RWPE1 (cell line): ENCODE data around the gene TRPM3.

Experiments used
- CTCF ChIA-PET: fragments of 350-600 bp; sonication (Branson Sonifier 250); formaldehyde crosslinking; extraction: SDS; loops from one replicate; lab custom pipeline; 2021; lab: Yijun Ruan, JAX
- POLR2A ChIA-PET: fragments of 400-600 bp; formaldehyde crosslinking; extraction: SDS; loops from one replicate; lab custom pipeline; 2020; ENCODE audit warnings: antibody characterized with exemption; ENCODE audit not compliant: low non-redundant PET; lab: Yijun Ruan, JAX
- DNase-seq: peaks from one replicate; pipeline ENCODE4 v3.0.0; 2012; ENCODE audit warnings: low spot score
- H3K27ac ChIP-seq: fragments of 450-650 bp; 2 replicates; pipeline ENCODE4 v1.5.1; 2017
- TF ChIP-seq, protein P1 (sequence below): fragments of 450-650 bp; conservative IDR thresholded peaks from 2 replicates; pipeline ENCODE4 v1.5.1; 2017; ENCODE audit warnings: low read depth, mild to moderate bottlenecking

The TRPM3 gene

DNA sequence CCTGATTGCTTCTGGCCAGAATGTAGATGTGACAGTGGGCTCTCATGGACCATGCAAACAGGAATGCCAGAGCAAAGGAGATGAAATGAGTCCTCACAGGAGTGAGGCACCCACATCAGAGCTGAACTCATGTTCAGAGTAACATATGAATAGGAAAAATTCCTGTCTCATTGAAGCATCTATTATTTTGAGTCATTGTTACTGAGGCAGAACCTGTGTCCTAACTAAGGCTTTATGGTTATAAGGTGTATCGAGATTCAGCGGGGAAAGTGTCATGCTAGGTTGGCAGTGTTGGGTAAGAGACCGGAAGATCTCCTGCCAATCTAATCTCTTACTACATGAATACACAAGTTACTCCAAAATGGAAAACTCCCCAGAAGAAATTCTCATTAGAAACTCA lies 304.1 kb downstream of the TRPM3 start:
- ChIA-PET CTCF (no interaction called here), POLR2A (no interaction called here)
- TF ChIP-seq, protein P1, sequence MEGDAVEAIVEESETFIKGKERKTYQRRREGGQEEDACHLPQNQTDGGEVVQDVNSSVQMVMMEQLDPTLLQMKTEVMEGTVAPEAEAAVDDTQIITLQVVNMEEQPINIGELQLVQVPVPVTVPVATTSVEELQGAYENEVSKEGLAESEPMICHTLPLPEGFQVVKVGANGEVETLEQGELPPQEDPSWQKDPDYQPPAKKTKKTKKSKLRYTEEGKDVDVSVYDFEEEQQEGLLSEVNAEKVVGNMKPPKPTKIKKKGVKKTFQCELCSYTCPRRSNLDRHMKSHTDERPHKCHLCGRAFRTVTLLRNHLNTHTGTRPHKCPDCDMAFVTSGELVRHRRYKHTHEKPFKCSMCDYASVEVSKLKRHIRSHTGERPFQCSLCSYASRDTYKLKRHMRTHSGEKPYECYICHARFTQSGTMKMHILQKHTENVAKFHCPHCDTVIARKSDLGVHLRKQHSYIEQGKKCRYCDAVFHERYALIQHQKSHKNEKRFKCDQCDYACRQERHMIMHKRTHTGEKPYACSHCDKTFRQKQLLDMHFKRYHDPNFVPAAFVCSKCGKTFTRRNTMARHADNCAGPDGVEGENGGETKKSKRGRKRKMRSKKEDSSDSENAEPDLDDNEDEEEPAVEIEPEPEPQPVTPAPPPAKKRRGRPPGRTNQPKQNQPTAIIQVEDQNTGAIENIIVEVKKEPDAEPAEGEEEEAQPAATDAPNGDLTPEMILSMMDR, result no peak
- DNase-seq, result no peak
- no peak overlapping the region for H3K27ac ChIP-seq

DNA sequence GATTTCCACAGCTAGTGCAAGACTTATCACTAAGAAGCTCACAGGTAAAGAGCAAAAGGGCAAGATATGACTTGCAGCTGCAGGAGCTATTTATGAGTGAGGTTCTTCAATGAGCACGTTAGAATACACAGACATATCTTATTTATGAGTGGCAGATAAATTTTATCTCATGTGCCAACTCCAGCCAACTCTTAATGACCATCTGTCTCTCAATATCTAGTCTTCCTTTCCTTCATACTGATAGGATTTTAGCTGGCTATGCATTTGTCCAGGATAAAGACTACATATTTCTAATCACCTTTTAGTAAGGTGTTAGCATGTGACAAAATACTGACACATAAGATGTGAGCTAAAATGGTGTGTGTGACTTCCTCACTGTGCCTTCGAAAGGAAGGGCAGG lies 304.5 kb downstream of the TRPM3 start:
- TF ChIP-seq, protein P1, result no peak
- DNase-seq, result no peak
- H3K27ac ChIP-seq, result no peak overlapping the region
- ChIA-PET POLR2A (no interaction called here), CTCF (no interaction called here)

DNA sequence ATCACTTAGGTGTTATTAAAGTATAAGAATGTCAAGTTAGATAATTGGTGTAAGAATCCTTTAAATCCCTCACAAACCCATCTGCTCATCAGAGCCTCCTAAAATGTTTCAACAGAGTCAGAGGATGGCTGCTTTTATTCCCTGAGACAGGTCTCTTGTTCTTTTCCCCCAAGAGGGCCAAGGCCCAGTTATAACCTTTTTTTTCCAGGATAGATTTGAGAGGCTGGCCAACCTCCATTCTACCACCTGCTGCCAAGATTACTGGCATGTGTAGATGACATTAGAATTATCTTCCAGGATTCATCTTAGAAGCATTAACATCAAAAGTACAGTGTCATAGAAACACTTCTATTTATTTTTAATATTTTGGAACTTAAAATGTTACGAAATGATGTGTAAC lies 305.1 kb downstream of the TRPM3 start:
- no peak for DNase-seq
- CTCF ChIA-PET, result no interaction called here
- no peak overlapping the region for H3K27ac ChIP-seq
- TF ChIP-seq, protein P1, result no peak
- POLR2A ChIA-PET, result no interaction called here

DNA sequence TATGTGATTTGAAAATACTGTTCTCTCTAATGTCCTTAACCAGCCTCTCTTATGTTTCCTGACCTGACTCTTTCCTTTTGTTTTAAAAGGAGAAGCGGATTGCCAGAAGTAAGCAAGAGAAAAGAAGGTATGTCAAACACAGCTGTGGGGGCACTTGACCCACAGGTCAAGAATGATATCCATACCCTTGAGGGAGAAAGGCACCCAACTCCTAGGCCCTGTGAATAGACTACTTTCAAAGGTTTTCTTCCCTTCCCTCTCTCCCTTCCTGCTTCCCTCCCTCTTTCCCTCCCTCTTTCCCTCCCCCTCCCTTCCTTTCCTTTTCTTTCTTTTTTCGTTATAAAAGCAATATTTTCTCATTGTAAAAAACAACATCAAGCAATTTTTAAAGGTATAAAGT lies 306.8 kb downstream of the TRPM3 start:
- TF ChIP-seq, protein P1, result no peak
- no peak for DNase-seq
- ChIA-PET POLR2A (no interaction called here), CTCF (no interaction called here)
- H3K27ac ChIP-seq, result no peak overlapping the region

DNA sequence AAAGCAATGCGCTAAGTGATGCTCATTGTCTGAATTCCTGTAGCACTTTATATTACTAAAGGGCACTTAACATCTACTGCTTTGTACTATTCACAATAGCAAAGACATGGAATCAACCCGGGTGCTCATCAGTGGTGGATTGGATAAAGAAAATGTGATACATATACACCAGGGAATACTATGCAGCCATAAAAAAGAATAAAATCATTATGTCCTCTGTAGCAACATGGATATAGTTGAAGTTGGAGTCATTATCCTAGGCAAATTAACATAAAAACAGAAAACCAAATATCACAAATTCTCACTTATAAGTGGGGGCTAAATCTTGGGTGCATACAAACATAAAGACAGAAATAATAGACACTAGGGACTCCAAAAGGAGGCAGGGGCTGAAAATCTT lies 308.3 kb downstream of the TRPM3 start:
- POLR2A ChIA-PET, result no interaction called here
- DNase-seq, result no peak
- TF ChIP-seq, protein P1, result no peak

DNA sequence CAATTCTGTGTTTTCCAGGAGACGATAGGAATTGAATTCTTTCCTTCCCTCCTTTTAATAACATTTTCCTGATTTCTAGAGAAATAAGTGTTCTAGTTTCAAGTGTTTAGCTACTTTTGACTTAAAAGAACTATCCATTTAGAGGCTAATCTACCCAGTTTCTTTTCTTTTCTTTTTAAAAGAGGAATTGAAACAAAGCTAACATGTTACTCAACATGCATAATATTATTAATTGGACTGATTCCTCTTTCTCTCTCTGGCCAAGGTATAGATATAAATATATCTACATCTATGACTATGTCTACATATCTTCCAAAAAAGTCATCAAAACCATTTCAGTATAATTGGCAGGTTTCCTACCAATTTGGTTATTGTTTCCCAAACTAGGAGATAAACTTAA lies 309.8 kb downstream of the TRPM3 start:
- TF ChIP-seq, protein P1, result no peak
- POLR2A ChIA-PET, result no interaction called here
- H3K27ac ChIP-seq, result no peak overlapping the region
- no peak for DNase-seq
- CTCF ChIA-PET, result no interaction called here

More for the DNA sequence above, 308.3 kb downstream of the TRPM3 start:
- CTCF ChIA-PET, result no interaction called here
- no peak overlapping the region for H3K27ac ChIP-seq

DNA sequence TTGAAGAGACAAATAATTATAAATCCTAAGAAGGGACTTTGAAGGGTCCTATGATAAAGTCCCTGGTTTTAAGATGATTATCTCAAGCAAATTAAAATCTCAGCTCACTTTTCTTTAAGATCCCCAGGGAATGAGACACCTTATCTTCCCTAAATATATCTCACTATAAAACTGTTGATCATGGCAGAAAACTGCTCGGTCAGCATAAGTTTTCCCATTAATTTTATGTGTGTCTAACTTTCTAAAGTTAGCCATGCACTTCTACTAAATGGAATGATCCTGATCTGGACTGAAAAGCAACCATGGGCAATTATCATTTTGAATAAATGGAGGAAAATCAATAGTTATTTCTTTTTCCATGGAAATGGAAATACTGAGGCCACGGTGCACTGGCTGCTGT lies 314.5 kb downstream of the TRPM3 start:
- DNase-seq, result no peak
- ChIA-PET POLR2A (no interaction called here), CTCF (interaction anchor here (1.2 kb wide), 1 partner anchor 167 kb away, joined by 3 read pairs; no protein-coding TSS in a partner anchor)
- H3K27ac ChIP-seq, result no peak overlapping the region
- TF ChIP-seq, protein P1, result no peak
